ENCODE data around the gene NCKAP5.
"Not testable (repeated sequence)": the region's sequence is repeated elsewhere in the genome, so short reads cannot be mapped to it uniquely, and the experiment has no call there.

The NCKAP5 gene

DNA sequence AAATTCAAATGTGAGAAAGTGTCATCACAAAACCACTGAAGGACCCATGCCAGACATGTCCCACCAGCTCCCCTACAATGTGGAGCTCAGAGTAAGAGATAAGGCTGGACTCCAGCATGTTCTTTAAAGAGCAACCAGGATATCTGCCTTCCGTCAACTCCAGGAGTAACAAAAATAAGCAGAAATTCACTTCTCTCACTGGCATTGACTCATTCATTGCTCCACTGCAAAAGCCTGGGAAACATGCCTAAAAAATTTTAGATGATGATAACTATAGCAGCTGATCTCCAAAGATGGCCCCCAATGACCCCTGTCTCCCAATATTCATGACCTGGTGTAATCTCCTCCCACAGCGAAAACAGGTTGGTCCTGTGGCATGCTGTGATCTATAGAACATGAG lies 314.5 kb downstream of the NCKAP5 start:
- no peak for FAIRE-seq

DNA sequence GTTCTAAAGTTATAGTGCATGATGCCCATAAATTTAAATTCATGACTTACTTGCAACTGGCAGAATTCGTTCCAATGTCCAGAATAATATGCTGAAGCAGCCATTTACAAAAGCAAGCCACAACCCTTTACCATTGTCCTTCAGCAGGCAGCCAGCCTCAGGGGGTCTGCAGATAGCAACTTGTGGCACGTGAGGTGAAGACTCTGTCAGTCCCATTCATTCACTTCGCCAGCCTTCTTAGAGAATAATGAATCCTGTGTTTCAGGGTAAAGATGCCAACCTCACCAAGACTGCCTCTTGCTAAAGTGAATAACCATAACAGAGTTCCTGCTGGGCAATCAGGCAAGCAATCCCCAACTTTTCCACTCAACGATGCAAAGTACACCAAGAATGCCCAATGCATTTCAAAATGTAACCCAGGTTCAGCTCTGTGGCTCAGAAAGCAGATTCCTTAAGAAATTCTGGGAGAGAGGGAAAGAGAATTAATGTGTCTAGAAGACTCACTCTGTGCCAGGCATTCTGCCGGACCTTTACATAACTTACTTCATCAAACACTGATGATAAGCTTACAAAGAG lies 315.4 kb downstream of the NCKAP5 start:
- FAIRE-seq, result no peak

DNA sequence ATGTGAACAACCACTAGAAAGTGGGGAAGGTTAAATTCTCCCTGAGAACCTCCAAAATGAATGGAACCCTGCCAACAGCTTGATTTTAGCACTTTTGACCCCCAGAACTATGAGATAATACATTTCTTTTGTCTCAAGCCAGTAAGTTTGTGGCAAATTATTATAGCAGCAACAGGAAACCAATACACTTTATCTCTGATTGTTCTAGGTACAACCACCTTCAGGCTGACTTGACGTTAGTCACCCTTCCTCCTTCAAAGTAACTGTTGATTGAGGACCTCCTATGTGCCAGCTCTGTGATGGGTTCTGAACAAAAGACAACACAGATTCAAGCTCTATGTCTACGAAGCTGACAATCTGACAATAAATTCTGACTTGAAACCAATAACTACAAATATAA lies 318.9 kb downstream of the NCKAP5 start:
- no peak for FAIRE-seq

DNA sequence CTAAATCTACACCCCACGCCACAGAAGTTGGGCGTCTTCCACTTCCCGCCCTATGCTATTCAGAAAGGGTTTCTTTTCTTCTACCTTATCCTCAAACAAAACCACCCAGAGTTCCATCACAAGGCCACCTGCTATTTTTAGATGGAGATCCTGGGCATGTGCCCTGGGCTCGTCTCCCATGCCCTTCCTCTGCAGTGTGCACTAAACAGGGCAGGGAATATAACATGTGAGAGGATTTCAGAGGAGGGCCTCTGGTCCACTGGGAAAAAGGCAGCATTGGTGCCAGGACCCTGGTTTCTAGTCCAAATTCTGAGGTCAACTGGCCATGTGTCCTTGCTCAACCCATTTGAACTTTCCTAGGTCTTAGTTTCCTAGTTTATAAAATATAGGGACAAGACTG lies 320.0 kb downstream of the NCKAP5 start:
- FAIRE-seq, result no peak

DNA sequence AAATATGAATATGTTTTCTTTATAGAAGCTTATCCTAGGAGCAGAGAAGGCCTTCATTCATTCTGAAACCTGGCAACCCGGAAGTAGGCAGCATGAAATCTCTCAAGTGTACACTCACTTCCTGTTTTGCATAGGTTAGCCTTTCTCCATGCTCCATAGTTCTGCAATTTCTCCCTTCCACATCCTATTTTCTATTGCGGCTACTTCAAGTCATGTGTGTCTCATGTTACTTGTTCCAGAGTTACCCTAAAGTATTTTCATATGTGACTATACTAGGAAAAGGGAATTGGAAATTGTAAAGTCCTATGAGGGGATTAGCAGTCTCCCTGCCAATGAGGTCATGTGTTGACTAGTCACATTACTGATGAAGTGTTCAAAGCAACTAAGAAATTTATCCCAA lies 320.6 kb downstream of the NCKAP5 start:
- FAIRE-seq, result no peak

DNA sequence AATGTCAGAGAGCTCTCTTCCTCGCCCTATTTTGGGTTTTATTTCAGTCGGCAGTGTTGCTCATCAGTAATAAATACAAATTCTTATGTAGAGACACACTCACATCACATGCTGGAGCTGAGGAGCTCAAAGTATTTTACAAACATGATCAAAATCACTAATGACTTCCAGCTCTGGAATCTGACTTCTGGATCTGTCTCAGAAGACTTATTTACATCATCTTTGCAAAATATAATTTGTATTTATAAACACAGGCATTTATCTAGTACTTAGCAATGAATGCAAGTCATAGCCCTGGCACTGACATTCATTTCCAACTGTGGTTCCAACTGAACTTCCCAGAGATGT lies 327.1 kb downstream of the NCKAP5 start:
- no peak for FAIRE-seq

DNA sequence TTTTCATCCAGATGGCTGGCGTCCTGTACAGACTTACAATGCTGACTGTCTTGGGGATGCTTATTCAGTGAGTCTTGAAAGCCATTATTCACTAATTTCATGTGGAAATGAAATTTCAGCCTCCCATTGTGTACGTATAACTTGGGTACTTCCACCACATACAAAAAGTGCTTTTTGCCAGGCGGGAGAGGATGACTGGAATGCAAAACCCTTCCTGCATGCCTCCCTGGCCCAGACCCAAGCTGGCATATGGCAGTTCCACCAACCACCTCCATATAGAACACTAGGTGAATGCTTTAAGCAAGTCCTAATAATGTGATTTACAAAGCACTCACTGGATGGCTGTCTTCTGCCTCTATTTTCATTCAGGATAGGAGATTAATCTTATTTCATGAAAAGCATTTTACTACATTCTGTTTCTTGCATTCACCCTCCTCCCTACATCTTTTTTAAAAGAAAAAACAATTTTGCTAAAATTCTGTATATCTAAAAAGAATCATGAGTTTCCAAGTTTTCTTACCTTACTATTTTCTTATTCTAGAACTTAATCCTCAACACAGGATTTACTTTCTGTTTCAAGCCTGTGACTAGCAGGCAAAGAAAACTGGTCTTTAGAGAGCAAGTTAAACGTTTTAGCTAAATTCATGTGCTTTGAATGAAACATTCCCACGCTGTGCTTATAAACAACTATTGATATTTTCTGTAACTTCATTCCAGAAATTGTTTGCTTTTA lies 327.6 kb downstream of the NCKAP5 start:
- no peak for FAIRE-seq

DNA sequence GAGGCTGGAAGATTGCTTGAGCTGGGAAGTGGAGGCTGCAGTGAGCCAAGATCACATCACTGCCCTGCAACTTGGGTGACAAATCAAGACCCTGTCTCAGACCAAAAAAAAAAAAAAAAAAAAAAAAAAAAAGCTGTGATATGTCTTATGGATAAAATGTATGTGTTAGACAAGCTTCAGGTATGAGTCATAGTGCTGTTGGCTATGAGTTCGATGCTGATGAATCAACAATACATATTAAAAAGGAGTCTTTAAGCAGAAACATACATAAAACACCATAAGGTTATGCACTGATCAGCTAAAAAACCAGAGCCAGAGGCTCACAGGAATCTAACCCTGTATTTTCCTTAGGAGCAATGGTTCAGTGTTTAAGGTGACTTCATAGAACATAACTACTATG lies 332.3 kb downstream of the NCKAP5 start:
- no peak for FAIRE-seq

DNA sequence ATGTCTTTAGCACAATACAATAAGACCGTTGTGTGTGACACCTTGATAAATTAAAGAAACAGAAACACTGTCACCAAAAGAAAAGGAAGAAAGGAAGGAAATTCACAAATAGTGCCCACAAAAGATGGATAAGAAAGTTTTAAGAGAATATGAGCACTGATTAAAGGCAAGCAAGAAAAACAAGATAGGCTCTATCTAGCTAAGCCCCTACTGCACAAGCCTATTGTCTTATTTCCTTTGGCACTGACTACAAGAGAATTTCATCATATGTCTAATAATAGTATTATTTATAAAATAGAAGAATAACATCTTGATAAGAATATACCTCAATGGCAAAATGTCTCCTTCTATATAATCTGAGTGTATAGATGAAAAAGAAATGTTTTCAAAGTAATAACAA lies 335.7 kb downstream of the NCKAP5 start:
- no peak for FAIRE-seq

DNA sequence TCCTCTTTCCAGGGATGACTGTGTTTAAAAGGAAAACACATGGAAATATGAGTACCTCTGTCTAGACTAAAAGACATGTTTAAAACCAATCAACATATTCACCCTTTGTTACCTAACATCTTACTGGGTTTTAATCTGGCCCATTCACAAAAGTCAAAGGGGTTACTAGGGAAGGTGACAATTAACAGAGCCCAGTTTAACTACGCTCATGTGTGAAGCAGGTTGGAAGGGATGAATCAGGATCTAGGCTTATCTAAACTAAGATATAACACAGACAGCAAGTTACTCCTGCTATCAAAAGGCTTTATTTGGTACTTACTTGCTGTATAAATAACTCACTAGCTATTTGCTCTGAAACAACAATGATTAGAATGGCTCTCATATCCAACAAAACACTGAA lies 337.0 kb downstream of the NCKAP5 start:
- FAIRE-seq, result no peak

DNA sequence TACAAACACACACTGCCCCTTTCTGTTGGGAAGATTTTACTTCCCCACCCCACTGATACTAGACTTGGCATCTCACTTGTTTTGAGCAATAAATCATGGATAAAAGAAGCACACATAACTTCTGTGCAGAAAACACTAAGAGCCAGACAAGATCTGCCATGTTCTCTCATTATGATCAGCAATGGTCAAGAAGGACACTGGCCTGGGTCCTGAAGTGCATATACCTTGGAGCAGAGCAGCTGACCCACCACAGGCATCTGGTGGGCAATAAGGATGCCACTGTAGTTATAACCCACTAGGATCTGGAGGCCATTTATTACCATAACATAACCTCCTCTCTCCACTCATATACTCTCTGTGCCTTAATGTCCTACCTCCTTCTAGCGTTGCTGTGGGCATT lies 338.3 kb downstream of the NCKAP5 start:
- no peak for FAIRE-seq

DNA sequence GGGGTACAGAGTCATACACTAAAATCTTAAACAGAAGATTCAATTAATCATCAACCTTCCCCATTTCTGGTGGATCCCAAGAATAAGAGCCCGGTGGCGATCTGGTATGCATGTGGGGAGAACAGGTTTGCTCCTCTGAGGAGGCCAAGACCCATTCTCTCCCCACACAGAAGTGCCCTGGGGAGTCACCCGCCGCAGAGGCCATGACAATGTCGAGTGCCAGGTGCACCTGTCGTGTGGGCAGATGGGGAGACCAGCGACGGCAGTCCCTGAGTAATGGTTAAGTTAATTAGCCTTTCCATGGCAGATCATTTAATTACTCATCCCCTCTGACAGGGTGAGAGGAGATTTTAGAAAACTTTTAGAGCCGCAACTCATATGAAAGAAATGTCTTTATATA lies 345.0 kb downstream of the NCKAP5 start:
- no peak for FAIRE-seq

DNA sequence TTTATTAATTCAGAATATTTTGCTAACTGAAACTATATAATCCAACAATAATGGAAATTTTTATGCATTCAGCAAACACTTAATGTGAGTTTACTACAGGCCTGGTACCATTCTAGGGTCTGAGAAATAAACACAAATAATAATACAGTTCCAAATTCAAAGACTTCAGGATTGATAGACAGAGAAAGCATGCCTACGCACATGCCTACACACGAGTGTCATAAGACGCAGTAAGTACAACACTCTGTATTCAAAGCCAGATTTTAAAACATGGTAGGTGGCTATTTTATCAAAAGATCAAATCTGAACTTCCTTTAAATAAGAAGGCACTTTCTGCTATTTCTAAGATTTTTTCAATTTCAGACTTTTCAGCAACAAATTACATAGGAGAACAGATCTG lies 346.9 kb downstream of the NCKAP5 start:
- no peak for FAIRE-seq

DNA sequence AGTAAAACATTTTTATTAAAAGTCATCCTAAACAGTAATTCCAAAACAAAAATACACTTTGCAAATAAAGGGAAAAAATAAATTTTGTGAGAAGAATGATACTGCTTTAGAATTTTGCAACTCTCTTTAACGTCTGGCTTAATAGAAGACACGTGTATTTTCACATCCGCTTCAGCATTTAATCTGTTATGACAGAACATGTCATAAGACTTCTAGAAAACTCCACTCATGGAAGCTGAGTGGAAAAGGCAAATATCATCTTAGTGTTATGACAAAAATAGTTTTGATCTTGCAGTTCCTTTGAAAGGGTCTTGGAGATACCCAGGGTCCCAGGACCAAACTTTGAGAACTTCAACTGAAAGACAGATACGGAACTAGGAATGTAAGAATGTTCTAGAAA lies 350.1 kb downstream of the NCKAP5 start:
- FAIRE-seq, result no peak

DNA sequence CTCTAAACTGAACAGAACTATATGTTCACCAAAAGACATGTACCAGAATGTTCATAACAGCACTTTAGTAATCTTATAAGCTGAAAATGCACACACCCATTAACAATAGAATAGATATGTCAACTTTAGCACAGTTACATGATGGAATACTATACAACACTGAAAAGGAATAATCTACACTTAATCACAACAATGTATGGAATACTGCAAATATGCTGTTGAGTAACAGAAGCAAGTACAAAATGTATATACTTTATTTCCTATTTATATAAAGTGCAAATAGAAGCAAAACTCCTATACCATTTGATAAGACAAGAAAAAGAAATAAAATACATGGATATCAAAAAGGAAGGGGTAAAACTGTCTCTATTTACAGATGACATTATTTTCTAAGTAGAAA lies 352.8 kb downstream of the NCKAP5 start:
- FAIRE-seq, result no peak

DNA sequence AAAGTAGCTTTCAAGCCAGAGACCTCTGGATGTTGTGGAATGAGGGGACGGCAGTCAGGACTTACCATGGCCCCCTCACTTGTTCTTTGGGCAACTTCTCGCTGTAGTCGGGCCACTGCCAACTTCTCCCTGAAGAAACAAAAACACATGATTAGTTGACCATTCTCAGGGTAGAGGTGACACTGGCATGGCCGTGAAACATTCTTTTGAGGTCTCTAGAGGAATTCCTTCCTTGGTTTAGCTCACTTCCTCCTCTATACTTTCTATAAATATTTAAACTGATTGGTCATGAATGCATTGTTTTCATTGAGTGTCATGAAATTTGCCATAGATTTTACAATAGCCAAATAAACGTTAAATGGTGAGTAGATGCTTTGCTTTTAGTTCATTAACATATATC lies 354.6 kb downstream of the NCKAP5 start:
- FAIRE-seq, result no peak

DNA sequence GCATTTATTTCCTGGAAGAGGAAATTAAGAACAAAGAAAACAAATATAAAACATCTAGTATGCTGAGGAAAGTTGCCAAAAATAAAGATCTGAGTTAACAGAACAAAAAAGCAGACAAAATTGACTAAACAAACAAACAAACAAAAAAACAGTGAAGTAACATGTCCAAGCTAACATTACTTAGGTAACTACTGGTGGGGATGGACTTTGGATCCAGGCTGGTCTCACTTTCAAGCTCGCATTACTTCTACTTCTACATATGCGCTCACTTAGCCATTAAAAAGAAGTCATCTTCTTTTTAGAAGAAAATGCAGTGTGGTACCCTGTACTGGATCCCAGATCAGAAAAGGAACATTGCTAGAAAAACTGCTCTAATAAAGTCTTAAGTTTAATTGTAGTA lies 358.9 kb downstream of the NCKAP5 start:
- no peak for FAIRE-seq

DNA sequence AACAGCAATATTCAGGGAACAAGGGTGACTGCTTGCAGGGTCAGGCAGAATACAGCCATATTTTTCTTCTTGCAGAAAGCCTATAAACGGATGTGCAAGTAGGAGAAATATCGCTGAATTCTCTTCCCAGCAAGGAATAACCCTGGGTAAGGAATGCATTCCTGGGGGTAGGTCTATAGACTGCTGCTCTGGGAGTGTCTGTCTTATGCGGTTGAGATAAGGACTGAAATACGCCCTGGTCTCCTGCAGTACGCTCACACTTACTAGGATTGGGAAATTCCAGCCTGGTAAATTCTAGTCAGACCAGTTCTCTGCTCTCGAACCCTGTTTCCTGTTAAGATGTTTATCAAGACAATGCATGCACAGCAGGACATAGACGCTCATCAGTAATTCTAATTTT lies 361.6 kb downstream of the NCKAP5 start:
- not testable (repeated sequence) for FAIRE-seq

DNA sequence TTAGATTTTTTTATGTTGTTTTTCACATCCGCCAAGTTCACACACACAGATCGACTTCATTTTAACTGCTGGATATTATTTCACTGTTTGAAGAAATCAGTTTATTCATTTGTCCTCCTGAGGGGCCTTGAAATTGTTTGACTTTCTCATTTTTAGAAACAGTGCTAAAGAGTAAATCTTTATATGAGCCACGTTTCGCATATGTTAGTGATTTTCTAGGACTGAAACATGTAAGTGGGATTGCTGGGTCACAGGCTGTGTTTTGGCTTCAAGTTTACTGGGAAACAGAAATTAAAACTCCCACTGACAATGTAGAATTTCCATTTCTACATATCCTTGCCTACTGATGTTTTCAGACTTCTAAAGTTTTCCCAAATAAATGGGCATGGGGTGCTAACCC lies 363.8 kb downstream of the NCKAP5 start:
- no peak for FAIRE-seq

DNA sequence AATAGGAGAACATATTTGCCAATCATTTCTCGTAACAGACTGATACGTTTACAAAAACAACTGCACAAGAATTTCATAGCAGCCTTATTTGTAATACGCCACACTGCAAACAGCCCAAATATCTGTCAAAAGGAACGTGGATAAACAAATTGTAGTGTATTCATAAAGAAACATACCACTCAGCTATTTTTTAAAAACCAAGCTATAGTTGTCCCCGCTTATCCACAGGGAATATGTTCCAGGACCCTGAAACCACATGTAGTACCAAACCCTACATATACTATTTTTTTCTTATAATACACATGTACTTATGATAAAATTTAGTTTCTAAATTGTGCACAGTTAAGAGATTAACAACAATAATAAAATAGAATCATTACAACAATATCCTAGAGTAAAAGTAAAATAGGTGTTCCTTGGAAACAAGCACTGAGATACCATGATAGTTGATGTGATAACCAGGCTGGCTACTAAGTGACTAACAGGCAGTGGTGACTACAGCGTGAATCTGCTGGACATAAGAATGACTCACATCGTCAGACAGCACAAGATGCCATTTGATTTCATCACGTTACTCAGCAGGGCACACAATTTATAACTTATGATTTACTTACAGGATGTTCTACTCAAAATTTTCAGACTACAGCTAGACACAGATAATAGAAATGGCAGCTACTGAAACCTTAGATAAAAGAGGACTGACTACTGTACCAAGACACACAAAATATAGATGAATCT lies 367.4 kb downstream of the NCKAP5 start:
- no peak for FAIRE-seq

DNA sequence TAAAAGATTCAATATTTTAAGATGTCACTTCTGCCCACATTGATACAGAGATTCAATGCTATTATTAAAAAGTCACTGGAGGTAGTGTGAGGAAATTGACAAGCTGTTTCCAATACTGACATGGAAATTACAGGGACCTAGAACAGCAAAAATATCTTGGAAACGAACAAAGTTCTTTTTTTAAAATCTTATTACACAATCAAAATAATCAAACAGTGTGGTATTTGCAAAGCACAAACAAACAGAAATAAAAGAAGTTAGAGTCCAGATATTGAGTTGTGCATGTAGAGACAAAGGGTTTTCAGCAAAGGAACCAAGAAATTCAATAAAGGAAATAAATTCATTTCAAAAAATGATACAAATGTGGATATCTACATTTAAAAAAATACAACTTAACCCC lies 369.6 kb downstream of the NCKAP5 start:
- FAIRE-seq, result no peak

DNA sequence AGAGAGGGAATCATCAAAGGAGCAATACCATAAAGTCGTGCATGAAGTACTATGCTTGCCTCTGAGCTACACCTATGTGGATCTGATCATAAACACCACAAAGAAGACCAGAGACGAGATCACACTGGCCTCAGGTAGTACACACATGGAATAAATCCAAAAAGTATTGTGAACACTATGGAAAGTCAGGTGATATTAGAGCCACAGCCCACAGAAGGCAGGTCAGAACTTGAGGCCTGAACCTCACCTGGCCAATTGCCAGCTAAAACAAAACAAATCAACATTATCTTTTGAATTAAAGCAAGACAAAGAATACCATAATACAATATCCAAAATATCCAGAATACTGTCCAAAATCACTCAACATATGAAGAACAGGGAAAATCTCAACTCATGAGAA lies 371.1 kb downstream of the NCKAP5 start:
- no peak for FAIRE-seq

DNA sequence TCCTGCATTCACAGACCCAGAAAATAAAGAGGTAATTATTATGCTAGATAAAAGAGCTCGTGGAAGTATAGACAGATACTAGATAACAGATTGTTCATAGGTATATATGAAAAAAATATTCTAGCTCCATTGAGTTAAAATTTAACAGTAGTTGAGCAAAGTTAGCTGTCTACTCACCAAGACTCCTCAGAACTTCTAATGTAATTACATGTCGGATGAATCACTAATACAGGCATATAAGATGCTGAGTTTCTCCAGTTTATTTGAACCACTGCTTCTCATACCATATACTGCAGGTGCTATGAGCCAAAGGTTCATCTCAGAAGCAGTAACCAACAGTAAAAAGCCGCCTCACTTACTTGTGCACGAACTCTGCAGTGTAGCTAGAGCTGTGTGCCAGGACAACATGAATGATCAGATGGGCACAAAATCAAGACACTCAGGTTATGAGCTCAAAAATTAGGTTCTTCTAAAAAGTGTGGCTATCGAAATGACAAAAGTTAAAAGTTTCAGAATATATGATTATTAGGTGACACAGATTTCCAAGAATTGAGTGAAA lies 373.4 kb downstream of the NCKAP5 start:
- FAIRE-seq, result no peak

DNA sequence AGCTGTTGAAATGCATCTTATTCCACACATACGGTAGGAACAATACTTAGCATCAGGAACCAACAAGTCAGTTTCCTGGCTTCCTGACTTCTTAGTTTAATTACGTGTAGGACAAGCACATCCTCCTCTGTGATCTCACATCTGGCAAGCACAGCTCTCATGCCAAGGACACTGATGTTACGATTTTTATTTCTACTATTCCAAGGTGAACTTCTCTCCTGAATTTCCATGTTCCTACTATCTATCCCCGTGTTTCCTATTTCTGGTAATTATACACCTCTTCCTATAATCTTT lies 374.0 kb downstream of the NCKAP5 start:
- FAIRE-seq, result no peak
